ENCODE results near the gene TBX1. TPM values are rescaled to one million over a fixed set of nuclear protein-coding genes. Genes with fewer than 3 reads are reported as not detected.

TBX1 gene
- polyA plus RNA-seq, 1 donor, result 0.42 TPM

DNA sequence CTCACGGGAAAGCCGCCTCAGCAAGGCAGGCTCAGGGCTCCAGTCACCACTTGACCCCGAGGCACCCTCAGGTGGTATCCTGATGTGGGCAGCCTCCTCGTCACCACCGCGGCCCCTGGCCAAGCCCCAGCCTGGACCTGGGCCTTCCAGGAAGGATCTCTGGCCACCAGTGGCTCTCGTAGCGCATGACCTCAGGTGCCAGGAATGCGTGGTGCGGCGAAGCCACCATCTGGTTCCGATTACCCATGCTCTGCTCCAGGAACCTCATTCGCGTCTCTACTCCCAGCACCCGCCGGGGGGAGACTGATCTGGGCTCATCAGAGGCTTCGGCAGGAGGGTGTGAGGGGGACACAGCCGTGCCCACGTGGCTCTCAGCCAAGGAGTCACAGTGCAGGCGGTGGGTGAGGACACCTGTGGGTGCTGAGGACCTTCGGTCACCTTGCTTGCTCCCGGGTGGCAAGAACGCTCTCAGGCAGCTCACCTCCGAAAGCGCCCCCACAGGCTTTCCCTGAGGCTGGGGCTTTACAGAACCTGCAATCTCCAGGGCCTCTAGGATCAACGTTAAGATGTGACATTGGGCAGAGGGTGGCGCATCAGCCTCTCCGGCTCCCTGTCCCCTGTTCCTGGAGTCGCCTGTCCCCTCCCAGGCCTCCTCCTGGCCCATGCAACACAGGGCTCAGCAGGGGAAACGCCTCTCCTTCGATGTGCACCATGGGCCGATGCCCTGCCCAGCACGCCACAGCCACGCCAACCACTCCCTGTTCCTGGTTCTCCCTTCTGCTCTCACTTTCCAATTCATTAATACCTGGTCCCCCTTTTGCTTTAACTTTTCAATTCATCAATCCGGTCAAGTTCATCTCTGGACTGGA lies 39.0 kb downstream of the TBX1 start:
- no peak for DNase-seq

DNA sequence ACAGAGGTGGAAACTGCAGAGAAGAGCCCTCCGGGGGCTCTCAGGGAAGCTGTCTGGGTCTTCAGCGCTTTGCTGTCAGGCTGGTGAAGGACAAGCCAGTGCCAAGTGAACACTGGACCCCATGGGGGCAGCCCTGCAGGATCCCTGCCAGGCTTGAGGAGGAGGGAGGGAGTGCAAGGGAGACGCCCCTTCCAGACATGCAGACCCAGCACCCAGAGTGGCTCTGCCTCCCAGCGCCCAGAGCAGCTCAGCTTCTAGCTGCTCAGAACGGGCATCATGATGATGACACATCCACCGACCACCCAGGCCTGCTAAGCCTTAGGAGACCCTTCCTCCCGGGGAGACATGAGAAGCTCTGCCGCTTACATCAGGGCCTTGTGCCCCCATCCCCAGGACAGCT lies 39.7 kb downstream of the TBX1 start:
- DNase-seq, result no peak

DNA sequence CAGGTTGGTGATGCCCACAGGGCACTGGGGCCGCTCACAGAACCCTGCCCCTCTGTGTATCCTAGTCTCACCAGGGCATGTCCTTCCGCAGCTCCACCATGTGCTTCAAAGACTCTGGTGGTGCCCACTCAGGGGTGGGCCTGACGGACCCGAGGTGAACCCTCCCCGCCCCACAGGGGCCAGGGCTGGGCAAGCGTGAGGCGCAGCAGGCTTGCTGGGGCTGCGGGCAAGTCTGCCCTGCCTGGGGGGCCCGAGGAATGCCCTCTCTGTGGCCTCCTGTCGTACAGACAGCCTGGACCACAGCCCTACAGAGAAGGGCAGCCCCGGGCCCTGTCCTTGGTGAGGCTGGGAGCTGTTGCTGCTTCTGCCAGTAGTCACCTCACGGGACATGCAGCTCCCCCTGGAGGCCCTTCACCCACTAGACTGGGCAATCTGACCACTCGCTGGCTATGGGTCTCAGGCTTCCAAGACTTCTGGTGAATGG lies 40.2 kb downstream of the TBX1 start:
- DNase-seq, result no peak

DNA sequence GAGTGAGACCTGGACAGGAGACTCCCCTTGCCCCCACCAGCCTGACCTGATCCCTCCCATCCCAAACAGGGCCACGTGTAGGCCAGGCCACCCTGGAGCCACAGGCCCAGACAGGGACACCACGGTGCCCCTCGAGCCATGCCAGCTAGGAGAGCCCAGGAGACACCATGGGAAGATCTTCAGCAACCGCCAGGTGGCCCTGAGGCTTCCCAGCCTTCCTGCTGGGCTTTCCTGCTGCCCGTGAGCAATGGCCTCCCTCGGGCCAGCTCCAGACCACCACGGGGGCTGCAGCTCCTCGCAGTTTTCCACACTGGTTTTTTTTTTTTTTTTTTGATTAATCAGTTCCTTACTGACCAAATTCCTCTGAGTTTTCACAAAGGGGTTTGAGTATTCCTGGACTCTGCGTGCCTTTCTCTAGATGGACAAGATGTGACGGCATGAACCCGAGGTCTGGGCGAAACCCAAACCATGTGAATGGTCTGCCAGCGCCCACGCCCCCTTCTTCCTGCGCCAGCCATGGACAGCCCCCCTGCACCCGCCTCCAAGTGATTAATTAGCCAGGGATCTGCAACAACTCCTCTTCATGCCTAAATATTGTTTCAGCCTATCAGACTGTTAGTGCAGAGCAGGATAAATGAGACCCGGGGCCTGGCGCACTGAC lies 40.9 kb downstream of the TBX1 start:
- DNase-seq, result no peak

DNA sequence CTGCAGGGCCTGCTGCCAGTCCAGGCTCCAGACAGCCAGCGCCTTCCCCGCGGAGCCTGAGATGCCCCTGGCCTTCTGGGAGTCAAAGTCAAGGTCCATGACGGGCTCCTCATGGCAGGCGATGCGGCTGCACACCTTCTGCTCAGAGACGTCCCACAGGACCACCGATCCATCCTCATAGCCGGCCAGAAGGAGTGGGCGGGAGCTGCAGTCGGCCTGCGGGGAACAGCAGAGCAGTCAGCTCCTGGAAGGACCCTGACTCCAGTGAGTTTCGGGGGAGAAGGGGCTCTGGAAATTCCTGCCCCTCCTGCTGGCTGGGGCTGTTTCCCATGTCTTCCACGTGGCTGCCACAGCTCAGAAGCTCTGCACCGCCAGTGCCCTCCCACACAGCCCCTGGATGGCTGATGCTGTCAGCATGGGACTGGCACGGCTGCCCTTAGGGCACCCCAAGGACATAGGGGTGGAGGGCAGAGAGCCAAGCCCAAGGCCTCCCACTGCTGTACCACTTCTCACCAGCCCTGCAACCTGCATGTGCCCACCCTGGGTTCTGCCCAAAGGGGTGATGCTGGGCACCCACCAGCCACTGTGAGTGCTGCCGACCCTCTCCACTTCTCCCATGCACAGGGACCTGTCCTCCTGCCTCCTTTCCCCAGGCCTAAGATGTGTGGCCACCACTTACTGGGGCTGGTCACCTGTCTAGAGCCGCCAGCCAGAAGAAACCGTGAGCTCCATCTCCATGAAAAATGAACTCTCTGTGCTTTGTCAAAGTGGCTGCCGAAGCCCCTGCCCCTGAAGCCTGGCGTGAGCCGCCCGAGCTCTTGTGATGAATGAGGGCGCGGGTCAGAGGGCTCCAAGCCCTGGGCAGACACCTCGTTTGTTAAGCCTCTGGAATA lies 41.7 kb downstream of the TBX1 start:
- DNase-seq, result no peak

DNA sequence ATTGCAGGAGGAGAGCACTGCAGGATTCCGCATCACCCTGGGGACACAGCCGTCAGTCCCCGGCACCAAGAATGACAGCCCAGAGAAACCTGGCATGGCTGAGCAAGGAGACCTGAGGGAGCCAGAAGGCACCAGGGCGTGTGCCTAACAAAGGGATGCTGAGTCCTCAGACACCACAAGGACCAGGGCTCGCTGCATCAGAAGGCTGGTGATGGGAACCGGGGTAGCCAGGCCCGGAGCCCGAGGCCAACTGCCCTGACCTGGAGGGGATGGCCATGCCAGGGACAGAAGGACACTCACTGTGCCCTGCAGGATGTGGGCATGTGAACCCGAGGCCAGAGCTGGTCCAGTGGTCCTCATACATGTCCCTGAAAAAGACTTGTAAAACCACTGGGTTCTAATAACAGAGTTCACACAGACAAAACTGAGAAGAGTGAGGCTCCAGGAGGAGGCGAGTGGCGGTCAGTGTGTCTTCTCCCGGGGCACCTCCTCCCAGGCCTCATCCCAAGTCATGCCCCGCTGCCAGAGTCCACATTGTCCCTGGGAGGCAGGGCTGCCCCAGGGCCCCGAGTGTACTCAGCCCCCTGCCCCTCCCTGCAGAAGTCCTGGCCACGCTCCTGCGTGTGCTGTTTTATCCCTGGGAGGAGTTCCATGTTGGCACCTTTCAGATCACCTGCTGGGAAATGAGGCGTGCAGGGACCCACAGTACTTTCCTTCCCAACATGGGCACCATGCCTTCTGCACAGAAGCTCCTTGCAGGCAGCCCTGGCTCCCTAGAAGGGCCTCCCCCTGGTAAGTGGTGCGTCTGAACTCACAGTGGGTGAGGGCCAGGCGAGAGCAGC lies 42.5 kb downstream of the TBX1 start:
- DNase-seq, result no peak

DNA sequence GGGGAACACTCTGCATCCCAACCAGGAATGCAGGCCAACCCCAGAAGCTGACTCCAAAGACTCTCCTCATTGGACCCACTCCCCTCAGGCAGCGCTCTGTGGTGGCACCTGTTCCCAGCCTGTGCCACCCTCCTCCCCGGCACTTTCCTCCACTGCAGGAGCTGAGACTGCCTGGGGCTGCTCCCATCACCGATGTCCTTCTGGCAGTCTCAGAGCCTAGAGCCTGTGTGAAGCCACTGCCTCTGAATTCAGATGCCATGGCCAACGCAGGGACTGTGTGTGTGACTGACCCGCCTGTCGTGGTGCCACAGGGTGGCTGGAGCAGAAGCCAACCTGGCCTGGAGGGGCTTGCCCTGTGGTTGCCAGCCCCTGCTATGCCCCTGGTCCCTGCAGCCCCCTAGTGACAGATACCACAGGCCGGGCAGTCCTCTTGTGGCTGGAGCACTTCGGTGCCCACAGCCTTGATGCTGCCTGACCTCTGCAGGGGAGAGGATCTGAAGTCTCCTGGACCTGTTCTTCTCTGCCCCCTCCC lies 43.2 kb downstream of the TBX1 start:
- no peak for DNase-seq

DNA sequence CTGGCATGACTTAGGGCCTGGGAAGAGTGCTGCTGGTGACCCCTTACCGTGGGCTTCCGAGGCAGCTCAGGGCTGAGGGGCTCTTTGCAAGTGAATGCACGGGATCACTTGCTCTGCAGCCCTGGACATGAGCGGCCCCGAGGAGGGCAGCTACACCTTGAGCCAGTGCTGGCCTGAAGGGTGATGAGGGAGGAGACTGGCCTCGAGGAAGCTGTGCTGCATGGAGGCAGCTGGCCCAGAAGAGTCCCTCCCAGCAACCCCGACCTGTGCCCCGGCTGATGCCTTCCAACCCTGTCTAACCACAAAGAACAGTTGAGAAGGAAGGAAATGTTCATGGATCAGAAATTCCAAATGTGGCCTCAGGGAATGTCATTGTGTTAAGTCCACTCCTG lies 45.2 kb downstream of the TBX1 start:
- DNase-seq, result no peak

DNA sequence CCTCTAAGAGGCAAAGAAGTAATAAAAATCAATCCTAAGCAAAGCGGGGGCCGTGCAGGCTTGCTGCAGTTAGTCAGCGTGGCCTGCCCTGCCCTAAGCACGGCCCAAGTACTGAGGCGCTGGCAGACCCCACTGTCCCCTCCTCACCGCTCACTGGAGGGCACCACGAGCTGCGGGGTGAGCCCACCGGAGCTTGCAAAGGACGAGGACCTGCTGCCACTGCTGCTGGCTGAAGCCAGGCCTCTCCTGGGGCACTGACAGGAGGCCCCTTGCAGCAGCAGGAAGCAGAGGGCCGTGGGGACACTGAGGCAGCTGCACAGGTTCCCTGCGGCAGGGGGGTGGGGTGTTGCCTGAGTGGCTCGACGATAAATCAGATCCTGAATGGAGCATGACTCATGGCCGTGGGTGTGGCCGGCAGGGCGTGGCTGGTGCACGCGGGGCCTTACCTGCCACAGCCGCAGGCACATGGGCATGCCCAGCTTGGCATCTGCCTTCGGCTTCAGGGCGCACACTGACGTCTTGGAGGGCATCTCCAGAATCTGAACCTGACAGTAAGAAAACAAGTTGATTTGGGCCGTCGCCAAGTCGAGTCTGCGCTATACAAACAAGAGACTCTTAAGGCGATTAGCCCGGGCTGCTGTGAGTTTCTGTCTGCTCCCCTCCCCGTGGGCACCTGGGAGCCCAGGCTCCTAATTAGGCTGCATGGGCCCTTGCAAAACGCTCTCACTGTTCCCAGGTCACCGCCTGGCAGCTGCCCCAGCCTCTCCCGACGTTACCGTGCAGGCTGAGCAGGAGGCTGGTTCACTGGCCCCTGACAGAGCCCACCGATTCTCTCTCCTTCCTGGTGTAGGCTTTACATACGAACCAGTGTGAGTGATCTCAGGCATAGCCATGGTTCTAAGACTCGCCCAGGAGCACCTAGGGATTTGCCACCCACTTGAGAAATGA lies 45.9 kb downstream of the TBX1 start:
- no peak for DNase-seq

DNA sequence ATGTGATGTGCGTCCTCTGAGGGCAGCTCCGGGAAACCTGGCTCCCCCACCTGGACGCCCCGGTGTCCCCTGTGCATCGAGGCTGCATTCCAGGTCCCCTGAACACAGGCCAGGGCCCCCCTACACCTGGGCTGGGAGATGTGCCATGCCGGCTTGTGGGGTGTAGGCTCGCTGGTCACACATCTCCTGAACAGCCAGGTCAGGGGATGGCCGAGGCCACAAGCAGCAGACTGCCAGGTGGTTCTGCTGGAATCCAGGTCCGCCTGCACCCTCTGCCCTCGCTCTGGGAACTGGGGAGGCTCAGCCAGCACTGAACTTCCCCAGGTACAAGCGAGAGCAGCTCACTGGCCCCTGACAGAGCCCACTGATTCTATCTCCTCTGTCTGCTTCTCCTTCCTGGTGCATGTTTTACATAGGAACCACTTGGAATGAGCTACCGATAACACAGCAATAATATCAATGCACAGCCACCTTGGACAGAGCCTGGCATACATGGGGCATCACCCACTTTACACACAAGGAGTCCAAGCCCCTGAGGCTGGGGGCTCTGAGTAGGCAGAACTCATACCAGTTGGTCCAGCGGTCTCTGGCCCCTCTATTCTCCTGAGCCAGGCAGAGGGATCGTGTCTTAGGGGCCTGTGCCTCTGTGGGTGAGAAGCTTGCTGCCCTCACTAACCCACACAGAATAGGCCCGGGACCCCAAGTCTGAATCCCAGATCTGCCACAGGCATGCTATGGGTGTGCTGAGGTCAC lies 46.8 kb downstream of the TBX1 start:
- no peak for DNase-seq

DNA sequence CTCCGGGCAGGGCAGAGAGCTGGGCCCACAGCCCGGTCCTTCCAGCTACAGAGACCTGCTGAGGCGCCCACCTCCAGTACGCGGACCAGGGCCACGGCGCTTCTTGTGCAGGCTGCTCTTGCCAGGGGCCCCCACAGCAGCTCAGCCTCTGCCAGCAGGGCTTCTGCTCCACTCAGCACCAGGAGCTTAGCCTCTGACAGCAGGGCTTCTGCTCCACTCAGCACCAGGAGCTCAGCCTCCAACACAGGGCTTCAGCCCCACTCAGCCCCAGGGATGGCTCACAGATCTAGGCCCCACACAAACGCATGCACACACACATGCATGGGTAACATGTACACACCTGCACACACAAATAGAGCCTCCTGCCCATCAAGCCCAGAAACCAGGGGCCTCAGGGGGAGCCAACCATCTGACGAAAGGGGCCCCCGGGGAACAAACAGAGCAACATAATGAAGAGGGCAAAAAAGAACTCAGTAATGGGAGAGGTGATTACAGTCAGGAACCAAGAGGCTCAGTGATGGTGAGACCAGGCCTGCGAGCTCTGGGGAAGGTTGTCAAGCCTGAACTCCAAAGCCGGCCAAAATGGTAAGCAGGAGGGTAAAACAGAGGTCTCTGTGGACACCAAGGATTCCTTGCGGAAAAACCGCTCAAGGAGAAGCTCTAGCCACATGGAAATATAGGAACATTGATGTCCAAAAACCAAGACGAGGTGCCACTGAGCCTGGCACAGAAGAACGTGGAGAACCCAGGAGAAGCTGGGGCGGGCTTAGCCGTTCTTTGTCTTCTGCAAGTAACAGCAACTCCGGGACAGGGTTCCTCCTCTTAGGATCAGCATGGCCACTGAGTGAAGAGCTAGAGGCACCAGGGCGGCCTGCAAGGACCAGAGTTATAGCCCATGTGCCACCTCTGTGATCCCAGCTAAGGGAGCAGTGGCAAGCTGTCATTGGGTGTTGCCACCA lies 47.6 kb downstream of the TBX1 start:
- no peak for DNase-seq

DNA sequence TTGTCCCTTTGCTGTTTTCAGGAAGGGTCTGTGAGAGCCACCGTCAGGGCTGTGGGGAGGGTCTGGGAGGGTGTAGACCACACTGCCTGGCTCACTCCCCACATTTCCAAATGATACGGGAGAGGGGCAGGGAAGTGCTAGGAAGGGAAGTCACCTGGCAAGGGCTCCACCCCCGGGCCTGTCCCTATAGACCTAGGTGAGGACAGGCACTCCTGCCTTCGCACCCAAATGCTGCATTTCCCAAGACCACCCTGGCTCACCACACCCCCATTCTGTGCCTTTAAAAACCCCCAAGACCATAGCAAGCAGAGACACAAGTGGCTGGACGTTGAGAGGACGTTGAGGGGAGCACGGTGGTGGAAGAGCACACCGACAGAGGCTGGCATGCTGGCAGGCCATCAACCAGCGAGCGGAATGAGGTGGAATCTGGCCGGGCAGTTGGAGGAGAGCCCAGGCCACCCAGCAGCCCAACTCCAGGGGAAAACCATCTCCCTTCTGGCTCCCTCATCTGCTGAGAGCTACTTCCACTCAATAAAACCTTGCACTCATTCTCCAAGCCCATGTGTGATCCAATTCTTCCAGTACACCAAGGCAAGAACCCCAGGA lies 48.4 kb downstream of the TBX1 start:
- no peak for DNase-seq

DNA sequence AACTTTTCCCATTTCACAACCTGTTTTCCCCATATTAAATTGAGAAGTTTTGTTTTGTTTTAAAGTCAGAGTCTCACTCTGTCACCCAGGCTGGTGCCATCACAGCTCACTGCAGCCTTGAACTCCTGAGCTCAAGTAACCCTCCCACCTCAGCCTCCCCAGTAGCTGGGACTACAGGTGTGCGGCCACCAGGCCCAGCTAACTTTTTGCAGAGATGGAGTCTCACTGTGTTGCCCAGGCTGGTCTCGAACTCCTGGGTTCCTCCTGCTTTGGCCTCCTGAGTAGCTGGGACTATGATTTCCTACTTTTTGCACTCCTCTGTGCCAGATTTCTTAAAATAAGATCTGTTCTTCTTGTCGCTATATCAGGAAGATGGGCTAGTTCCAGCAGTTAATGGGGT lies 49.2 kb downstream of the TBX1 start:
- DNase-seq, result no peak

DNA sequence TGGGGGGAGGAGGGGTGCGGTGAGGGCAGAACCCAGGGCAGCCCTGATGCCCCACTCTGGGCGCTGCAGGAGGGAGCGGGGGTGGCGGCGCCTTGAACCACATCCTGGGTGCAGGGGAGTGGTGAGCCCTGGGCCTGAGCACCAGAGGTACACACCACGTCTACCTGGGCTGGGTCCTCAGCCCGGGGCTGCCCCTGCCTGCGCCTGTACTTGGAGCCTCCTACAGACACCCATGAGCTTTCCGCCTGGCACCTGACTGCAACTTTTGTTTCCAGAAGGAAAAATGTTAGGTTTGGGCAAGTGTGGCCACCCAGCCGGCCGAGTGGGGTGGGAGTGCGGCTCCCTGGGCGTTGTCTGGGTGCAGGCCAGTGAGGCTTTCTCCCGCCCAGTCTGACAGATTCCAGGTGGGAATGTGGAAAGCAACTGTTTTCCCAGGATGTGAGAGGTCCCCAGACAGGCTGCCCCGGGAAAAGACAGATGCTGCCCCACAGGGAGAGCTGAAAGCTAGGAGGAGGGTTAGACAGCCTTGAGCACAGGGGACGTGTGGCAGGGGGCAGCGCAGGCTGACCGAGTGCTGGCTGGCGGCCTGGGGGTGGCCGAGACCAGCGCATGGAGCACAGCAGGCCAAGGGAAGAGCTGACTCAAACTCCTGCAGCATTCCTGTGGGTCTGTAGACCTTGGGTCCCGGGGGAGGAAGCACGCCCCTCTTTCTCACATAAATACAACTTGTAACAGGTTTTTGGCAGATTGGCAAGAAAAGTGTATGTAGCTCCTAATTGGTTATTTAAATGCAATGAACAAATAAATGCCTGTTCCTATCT lies 50.0 kb downstream of the TBX1 start:
- no peak for DNase-seq

DNA sequence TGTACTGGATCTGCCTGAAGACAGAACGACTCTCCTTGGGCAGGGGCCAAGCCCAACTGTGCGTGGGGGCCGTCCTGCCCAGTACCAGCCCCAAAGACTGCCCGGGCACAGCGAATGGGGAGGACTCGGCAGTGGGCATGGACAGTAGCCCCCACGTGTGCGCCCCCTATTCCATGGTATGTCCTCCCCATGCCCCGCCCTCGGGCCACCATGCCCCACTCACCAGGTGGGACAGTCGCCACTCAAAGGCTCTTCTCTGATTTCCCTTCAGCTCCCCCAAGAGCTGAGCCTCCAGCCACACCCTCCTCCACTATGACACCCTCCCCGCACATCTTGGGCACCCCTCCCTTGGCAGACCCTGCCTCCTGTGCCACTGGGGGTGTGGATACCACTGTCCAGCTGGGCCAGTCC lies 50.6 kb downstream of the TBX1 start:
- no peak for DNase-seq

Data from left kidney (tissue), 2 donors.